HUES64 (cell line): ENCODE results near the gene EPB41L2.
"Not testable (repeated sequence)": the region's sequence is repeated elsewhere in the genome, so short reads cannot be mapped to it uniquely, and the experiment has no call there.

ENCODE experiments used
- H3K27ac ChIP-seq: 2 replicates; pipeline ENCODE4 v1.7.0; 2013; ENCODE audit warnings: low read depth, low read length, inconsistent platforms
- H3K27me3 ChIP-seq: 2 replicates; pipeline ENCODE4 v1.6.1; 2013; ENCODE audit warnings: mild to moderate bottlenecking, low read length; ENCODE audit not compliant: insufficient read depth
- H3K36me3 ChIP-seq: 2 replicates; pipeline ENCODE4 v1.6.1; 2013; ENCODE audit warnings: mild to moderate bottlenecking, low read length; ENCODE audit not compliant: insufficient read depth
- H3K4me1 ChIP-seq: 2 replicates; pipeline ENCODE4 v1.6.1; 2013; ENCODE audit warnings: mild to moderate bottlenecking, low read length, moderate library complexity; ENCODE audit not compliant: insufficient read depth
- H3K4me3 ChIP-seq: 2 replicates; pipeline ENCODE4 v1.5.1; 2013; ENCODE audit warnings: mild to moderate bottlenecking, low read length, moderate library complexity
- H3K9ac ChIP-seq: 2 replicates; pipeline ENCODE4 v1.6.1; 2013; ENCODE audit warnings: mild to moderate bottlenecking, low read depth, low read length
- H3K9me3 ChIP-seq: 2 replicates; pipeline ENCODE4 v1.6.1; 2013; ENCODE audit warnings: low read depth, low read length; ENCODE audit not compliant: insufficient read depth
- WGBS: fragments of 150-250, 120-280 bp; methylation state at CpG from one replicate; pipeline ENCODE4 v1.1.7; 2013; ENCODE audit warnings: missing lambda C conversion rate; 5-methylcytosine and 5-hydroxymethylcytosine counted together

The EPB41L2 gene

GRCh38 chr6:130991422-130992137, 71.5 kb downstream of the EPB41L2 start:
- H3K9ac ChIP-seq, result no peak overlapping the region
- peaks cover 26% of the 10 kb centered on the region; the same call in 1 of the 2 replicates for H3K4me1 ChIP-seq
- no peak overlapping the region for H3K27ac ChIP-seq
- H3K36me3 ChIP-seq, result no peaks in the 10 kb centered on the region
- WGBS, result 94% methylated on average over 5 of the region's 6 CpGs
- H3K9me3 ChIP-seq, result no peaks in the 10 kb centered on the region
- no peaks in the 10 kb centered on the region for H3K27me3 ChIP-seq
- no peak overlapping the region for H3K4me3 ChIP-seq

- H3K36me3 ChIP-seq, H3K4me1 ChIP-seq, H3K4me3 ChIP-seq, H3K27me3 ChIP-seq, H3K9ac ChIP-seq, H3K27ac ChIP-seq: not testable (repeated sequence)
- WGBS, result 97% methylated on average over 5 of the region's 5 CpGs
- peaks cover 11% of the 10 kb centered on the region for H3K9me3 ChIP-seq
Observed at GRCh38 chr6:130987539-130987938, 75.5 kb downstream of the EPB41L2 start.

GRCh38 chr6:130985115-130985514, 77.9 kb downstream of the EPB41L2 start:
- H3K4me3 ChIP-seq, result no peak overlapping the region
- H3K36me3 ChIP-seq, result no peaks in the 10 kb centered on the region
- no peaks in the 10 kb centered on the region for H3K27me3 ChIP-seq
- H3K9ac ChIP-seq, result no peak overlapping the region
- no peak overlapping the region for H3K27ac ChIP-seq
- WGBS, result 97% methylated on average over 8 of the region's 8 CpGs
- H3K9me3 ChIP-seq, result peaks cover 11% of the 10 kb centered on the region
- peaks cover 11% of the 10 kb centered on the region for H3K4me1 ChIP-seq

GRCh38 chr6:130982941-130983456, 80.0 kb downstream of the EPB41L2 start:
- Histone ChIP-seq H3K4me1 (peaks cover 13% of the 10 kb centered on the region), H3K9ac (no peak overlapping the region), H3K9me3 (peaks cover 11% of the 10 kb centered on the region), H3K4me3 (no peak overlapping the region), H3K27ac (no peak overlapping the region), H3K27me3 (no peaks in the 10 kb centered on the region), H3K36me3 (no peaks in the 10 kb centered on the region)
- 87% methylated on average over 6 of the region's 6 CpGs for WGBS

DNA sequence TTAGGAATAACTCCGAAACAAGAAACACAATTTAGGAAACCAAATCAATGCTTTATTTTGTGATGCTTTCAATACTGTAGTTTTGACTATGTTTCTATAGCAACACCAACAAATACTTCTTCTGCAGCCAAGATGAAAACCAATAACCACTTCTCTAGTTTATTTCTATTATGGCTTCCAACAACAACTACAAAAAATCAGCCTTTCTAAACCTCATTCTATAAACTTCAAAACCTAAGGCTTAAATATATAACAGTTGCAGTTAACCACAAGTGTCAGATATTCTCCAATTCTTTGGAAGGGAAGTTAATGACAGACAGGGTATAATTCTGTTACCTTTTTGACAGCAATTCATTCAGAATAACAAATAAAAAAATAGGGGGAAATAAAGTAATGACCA, 80.9 kb downstream of the EPB41L2 start:
- Histone ChIP-seq H3K9me3 (peaks cover 11% of the 10 kb centered on the region), H3K27me3 (no peaks in the 10 kb centered on the region), H3K36me3 (no peaks in the 10 kb centered on the region), H3K4me3 (no peak overlapping the region), H3K27ac (no peak overlapping the region), H3K9ac (no peak overlapping the region), H3K4me1 (peaks cover 16% of the 10 kb centered on the region)
- WGBS, result no CpG with 5 or more reads among the region's 1 CpG

GRCh38 chr6:130981409-130981808, 81.6 kb downstream of the EPB41L2 start:
- Histone ChIP-seq H3K9ac (no peak overlapping the region), H3K4me3 (no peak overlapping the region), H3K9me3 (peaks cover 11% of the 10 kb centered on the region), H3K27ac (no peak overlapping the region), H3K27me3 (no peaks in the 10 kb centered on the region), H3K36me3 (no peaks in the 10 kb centered on the region), H3K4me1 (peaks cover 18% of the 10 kb centered on the region)

GRCh38 chr6:130980310-130981032, 82.6 kb downstream of the EPB41L2 start:
- no peak overlapping the region for H3K4me3 ChIP-seq
- WGBS, result 95% methylated on average over 4 of the region's 5 CpGs
- H3K9me3 ChIP-seq, result peaks cover 4% of the 10 kb centered on the region
- no peak overlapping the region for H3K27ac ChIP-seq
- H3K36me3 ChIP-seq, result no peaks in the 10 kb centered on the region
- H3K4me1 ChIP-seq, result peaks cover 18% of the 10 kb centered on the region
- no peak overlapping the region for H3K9ac ChIP-seq
- H3K27me3 ChIP-seq, result no peaks in the 10 kb centered on the region

- Histone ChIP-seq H3K4me3 (no peak overlapping the region), H3K36me3 (no peaks in the 10 kb centered on the region), H3K9me3 (no peaks in the 10 kb centered on the region), H3K27me3 (no peaks in the 10 kb centered on the region), H3K4me1 (peaks cover 18% of the 10 kb centered on the region), H3K9ac (no peak overlapping the region), H3K27ac (no peak overlapping the region)
- 86% methylated on average over 5 of the region's 5 CpGs for WGBS
Observed at GRCh38 chr6:130978660-130979396, 84.2 kb downstream of the EPB41L2 start.

GRCh38 chr6:130978180-130978579, 84.9 kb downstream of the EPB41L2 start:
- Histone ChIP-seq H3K27me3 (no peaks in the 10 kb centered on the region), H3K36me3 (no peaks in the 10 kb centered on the region), H3K9ac (no peak overlapping the region), H3K9me3 (no peaks in the 10 kb centered on the region), H3K27ac (no peak overlapping the region), H3K4me1 (peaks cover 21% of the 10 kb centered on the region), H3K4me3 (no peak overlapping the region)
- 94% methylated on average over 1 of the region's 1 CpG for WGBS

GRCh38 chr6:130975325-130975724, 87.7 kb downstream of the EPB41L2 start:
- Histone ChIP-seq H3K36me3 (no peaks in the 10 kb centered on the region), H3K9ac (no peak overlapping the region), H3K27me3 (no peaks in the 10 kb centered on the region), H3K9me3 (no peaks in the 10 kb centered on the region), H3K27ac (no peak overlapping the region), H3K4me1 (peaks cover 13% of the 10 kb centered on the region), H3K4me3 (no peak overlapping the region)
